Fibroblast of the aortic adventitia (primary cell): ENCODE results near the gene LITAF. TPM values are rescaled to one million over a fixed set of nuclear protein-coding genes. Genes with fewer than 3 reads are reported as not detected.

ENCODE experiments used
- DNase-seq: peaks from one replicate; pipeline ENCODE4 v3.0.0-alpha.2; 2010; ENCODE audit warnings: low read depth
- H3K4me3 ChIP-seq: 2 replicates; pipeline ENCODE4 v1.5.1; 2011; ENCODE audit warnings: low read depth, mild to moderate bottlenecking, control low read depth, low read length, moderate library complexity
- CTCF ChIP-seq: IDR thresholded peaks from 2 replicates; pipeline ENCODE4 v1.5.1; 2011; ENCODE audit warnings: mild to moderate bottlenecking, low read length, control low read depth, inconsistent platforms; ENCODE audit not compliant: insufficient read depth
- total RNA-seq: library from RNA; depleted of rRNA; stranded (reverse); fragments of >200 nt; gene quantifications from 2 replicates; pipeline ENCODE4 v1.2.3, GENCODE V29; 2012; ENCODE audit warnings: low replicate concordance

The LITAF gene
- total RNA-seq, 1 donor: 44.6 TPM

GRCh38 chr16:11621539-11621919 is 34.8 kb upstream of the LITAF start:
- no peak for TF ChIP-seq CTCF
- DNase-seq: no peak
- H3K4me3 ChIP-seq: peak overlapping the region; percentile 25

GRCh38 chr16:11620243-11621003 is 33.7 kb upstream of the LITAF start:
- TF ChIP-seq CTCF: no peak
- H3K4me3 ChIP-seq: no peak overlapping the region
- DNase-seq: no peak

- no peak for TF ChIP-seq CTCF
- no peak for DNase-seq
- no peak overlapping the region for H3K4me3 ChIP-seq
These were observed 32.7 kb upstream of the LITAF start for GRCh38 chr16:11619327-11619851.

GRCh38 chr16:11618107-11618717 is 31.5 kb upstream of the LITAF start:
- TF ChIP-seq CTCF: no peak
- H3K4me3 ChIP-seq: no peak overlapping the region
- DNase-seq: no peak

GRCh38 chr16:11615748-11616447 is 29.2 kb upstream of the LITAF start:
- H3K4me3 ChIP-seq: no peak overlapping the region
- no peak for DNase-seq
- no peak for TF ChIP-seq CTCF

GRCh38 chr16:11614587-11615175 is 28.0 kb upstream of the LITAF start:
- TF ChIP-seq CTCF: no peak
- DNase-seq: no peak
- no peak overlapping the region for H3K4me3 ChIP-seq
